Measurements from ENCODE around the gene POU2F1.

DNA sequence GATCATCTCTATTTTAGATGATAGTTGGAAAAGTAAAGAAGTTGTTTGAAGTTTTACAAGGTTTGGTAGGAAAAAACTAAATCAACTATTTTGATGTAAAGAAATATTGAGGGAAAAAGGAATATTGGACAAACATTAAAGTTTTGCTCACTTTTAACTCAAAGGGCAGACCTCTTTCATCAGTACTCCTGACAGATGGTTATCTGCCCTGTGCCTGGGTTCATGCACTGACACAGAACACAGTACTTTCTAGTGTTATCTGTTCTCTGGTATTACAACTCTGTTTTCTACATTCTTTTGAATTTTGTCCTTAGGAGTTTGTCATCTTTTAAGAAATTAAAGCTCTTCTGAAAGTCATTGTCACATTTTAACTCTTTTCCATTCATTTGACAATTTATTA is 118.7 kb downstream of the POU2F1 start:
- TF ChIP-seq ZNF24 (tag by site-specific recombination; IDR thresholded peaks at IDR 0.05) = no peak
- no peak for TF ChIP-seq ZBTB1 (tag by site-specific recombination; IDR thresholded peaks at IDR 0.05)
- no peak for TF ChIP-seq KLF10 (tag by site-specific recombination; IDR thresholded peaks at IDR 0.05)
- no peak for TF ChIP-seq ZNF23 (tag by site-specific recombination; IDR thresholded peaks at IDR 0.05; ENCODE audit: borderline replicate concordance)
- no peak for TF ChIP-seq ZNF335 (tag by site-specific recombination; conservative IDR thresholded peaks at IDR 0.05)
- TF ChIP-seq PRDM1 (tag by site-specific recombination; IDR thresholded peaks at IDR 0.05) = no peak
- TF ChIP-seq MEIS1 (CRISPR knock-in tag; IDR thresholded peaks at IDR 0.05; ENCODE audit: borderline replicate concordance) = no peak
- TF ChIP-seq, protein P1, sequence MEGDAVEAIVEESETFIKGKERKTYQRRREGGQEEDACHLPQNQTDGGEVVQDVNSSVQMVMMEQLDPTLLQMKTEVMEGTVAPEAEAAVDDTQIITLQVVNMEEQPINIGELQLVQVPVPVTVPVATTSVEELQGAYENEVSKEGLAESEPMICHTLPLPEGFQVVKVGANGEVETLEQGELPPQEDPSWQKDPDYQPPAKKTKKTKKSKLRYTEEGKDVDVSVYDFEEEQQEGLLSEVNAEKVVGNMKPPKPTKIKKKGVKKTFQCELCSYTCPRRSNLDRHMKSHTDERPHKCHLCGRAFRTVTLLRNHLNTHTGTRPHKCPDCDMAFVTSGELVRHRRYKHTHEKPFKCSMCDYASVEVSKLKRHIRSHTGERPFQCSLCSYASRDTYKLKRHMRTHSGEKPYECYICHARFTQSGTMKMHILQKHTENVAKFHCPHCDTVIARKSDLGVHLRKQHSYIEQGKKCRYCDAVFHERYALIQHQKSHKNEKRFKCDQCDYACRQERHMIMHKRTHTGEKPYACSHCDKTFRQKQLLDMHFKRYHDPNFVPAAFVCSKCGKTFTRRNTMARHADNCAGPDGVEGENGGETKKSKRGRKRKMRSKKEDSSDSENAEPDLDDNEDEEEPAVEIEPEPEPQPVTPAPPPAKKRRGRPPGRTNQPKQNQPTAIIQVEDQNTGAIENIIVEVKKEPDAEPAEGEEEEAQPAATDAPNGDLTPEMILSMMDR (tag by site-specific recombination; IDR thresholded peaks at IDR 0.05) = no peak
- no peak for TF ChIP-seq IKZF3 (tag by site-specific recombination; IDR thresholded peaks at IDR 0.05)
- no peak for TF ChIP-seq EGR2 (tag by site-specific recombination; IDR thresholded peaks at IDR 0.05; ENCODE audit: low read depth)
- no peak for TF ChIP-seq SALL2 (tag by site-specific recombination; IDR thresholded peaks at IDR 0.05; ENCODE audit: borderline replicate concordance)

Data from HEK293 (cell line).